HepG2 (cell line): ENCODE measurements around the gene CCNB1IP1. TPM values are rescaled to one million over a fixed set of nuclear protein-coding genes. Genes with fewer than 3 reads are reported as not detected.
A peak's percentile ranks its signal among the peaks of the same experiment; 100 is the strongest.

Experiments used
- ATAC-seq: fragments of 200-7000 bp; cut with Tn5 transposase; 3 replicates; pipeline ENCODE4 v1.9.1; 2020; ENCODE audit warnings: mild to moderate bottlenecking, moderate library complexity
- BruUV-seq: library from RNA; stranded (reverse); fragments of 400-500 nt; replicated peaks from 2 replicates; lab custom pipeline; 2021; lab: Mats Ljungman, UMichigan
- CTCF ChIA-PET: fragments of 300-600 bp; formaldehyde crosslinking; extraction: SDS; loops from one replicate; lab custom pipeline; 2021; ENCODE audit warnings: low total read pairs, inconsistent platforms, low intra/inter-chr PET ratio; lab: Yijun Ruan, JAX
- POLR2A ChIA-PET: fragments of 350-600 bp; sonication (Branson Sonifier 250); formaldehyde crosslinking; loops from one replicate; lab custom pipeline; 2020; ENCODE audit warnings: antibody characterized with exemption, inconsistent platforms; lab: Yijun Ruan, JAX
- DNase-seq: peaks from one replicate; pipeline ENCODE4 v3.0.0-alpha.2; 2015; ENCODE audit warnings: low spot score
- FAIRE-seq: peaks from 3 replicates; lab custom pipeline; 2011; peaks lifted over from hg19 to GRCh38; lab: Jason Lieb, UNC
- H2AFZ ChIP-seq: one replicate; pipeline ENCODE4 v1.6.1; 2011; ENCODE audit warnings: low read length, inconsistent platforms
- H3K27ac ChIP-seq: fragments of 300-600 bp; 3 replicates; pipeline ENCODE4 v1.8.0; 2011; ENCODE audit warnings: mixed run types, mild to moderate bottlenecking, mixed read lengths, low read length, inconsistent platforms; ENCODE audit not compliant: insufficient read depth; ENCODE audit errors: extremely low read length
- H3K27me3 ChIP-seq, 2 experiments: fragments of 200-600 bp in 1 of 2; 2 replicates in 1 of 2; 3 replicates in 1 of 2; pipeline versions ENCODE4 v1.6.0 to v1.8.0; 2011; ENCODE audit warnings: low read length in 2 of 2, mild to moderate bottlenecking in 2 of 2, moderate library complexity in 2 of 2, inconsistent platforms in 1 of 2; ENCODE audit not compliant: insufficient read depth in 2 of 2, control insufficient read depth in 1 of 2
- H3K36me3 ChIP-seq, 2 experiments: fragments of 200-600 bp in 1 of 2; replicated peaks in 1 of 2; 2 replicates in 1 of 2; 3 replicates in 1 of 2; pipeline versions ENCODE4 v1.5.1 to v1.8.0; 2011; ENCODE audit warnings: low read length in 2 of 2, inconsistent platforms in 1 of 2; ENCODE audit not compliant: insufficient read depth in 2 of 2, control insufficient read depth in 1 of 2
- H3K4me1 ChIP-seq: 2 replicates; pipeline ENCODE4 v1.5.1; 2012; ENCODE audit warnings: low read length, inconsistent platforms; ENCODE audit not compliant: insufficient read depth
- H3K4me2 ChIP-seq: 2 replicates; pipeline ENCODE4 v1.6.0; 2011; ENCODE audit warnings: low read depth, low read length, inconsistent platforms
- H3K4me3 ChIP-seq, 3 experiments: fragments of 200-600 bp in 1 of 3; sonication (generic), shearing (Covaris generic) in 1 of 3; replicated peaks in 1 of 3; 2 replicates each; pipeline ENCODE4 v1.5.1; 2011 to 2016; ENCODE audit warnings: low read length in 3 of 3, inconsistent platforms in 2 of 3, low read depth in 2 of 3, mild to moderate bottlenecking in 2 of 3, control low read depth in 1 of 3, mixed read lengths in 1 of 3; ENCODE audit not compliant: insufficient read depth in 1 of 3
- H3K79me2 ChIP-seq: one replicate; pipeline ENCODE4 v1.6.1; 2011; ENCODE audit warnings: low read length, inconsistent platforms; ENCODE audit not compliant: insufficient read depth
- H3K9ac ChIP-seq: 2 replicates; pipeline ENCODE4 v1.6.0; 2011; ENCODE audit warnings: mild to moderate bottlenecking, low read depth, low read length, inconsistent platforms; ENCODE audit not compliant: insufficient read depth
- H3K9me3 ChIP-seq: 2 replicates; pipeline ENCODE4 v1.5.1; 2012; ENCODE audit warnings: mild to moderate bottlenecking, low read length
- H4K20me1 ChIP-seq: 2 replicates; pipeline ENCODE4 v1.6.0; 2011; ENCODE audit warnings: inconsistent platforms, mild to moderate bottlenecking, low read length, moderate library complexity; ENCODE audit not compliant: insufficient read depth
- ATAD3A ChIP-seq: sonication (generic); formaldehyde crosslinking; IDR thresholded peaks from 2 replicates; pipeline ENCODE4 v1.4.0; 2020; ENCODE audit warnings: missing genetic modification reagents
- EP300 ChIP-seq, 3 experiments: sonication (generic) in 1 of 3; formaldehyde crosslinking in 1 of 3; IDR thresholded peaks; 2 replicates each; pipeline versions ENCODE4 v1.5.1 to v1.6.1; 2011 to 2020; ENCODE audit warnings: low read depth in 2 of 3, low read length in 2 of 3, borderline replicate concordance in 1 of 3, improper control_type of control experiment in 1 of 3, mild to moderate bottlenecking in 1 of 3, missing genetic modification reagents in 1 of 3, moderate library complexity in 1 of 3
- IRF2 ChIP-seq: IDR thresholded peaks from 2 replicates; pipeline ENCODE4 v1.6.1; 2018; ENCODE audit warnings: missing genetic modification reagents, missing compliant biosample characterization
- MED13 ChIP-seq: sonication (generic); formaldehyde crosslinking; IDR thresholded peaks from 2 replicates; pipeline ENCODE4 v1.5.0; 2020; ENCODE audit warnings: missing genetic modification reagents
- MIXL1 ChIP-seq: IDR thresholded peaks from 2 replicates; pipeline ENCODE4 v1.6.1; 2016
- NR2F6 ChIP-seq, 2 experiments: IDR thresholded peaks; 2 replicates each; pipeline ENCODE4 v1.6.1; 2016; ENCODE audit warnings: antibody characterized with exemption in 1 of 2, mild to moderate bottlenecking in 1 of 2
- PAF1 ChIP-seq: IDR thresholded peaks from 2 replicates; pipeline ENCODE4 v1.6.1; 2016; ENCODE audit warnings: missing genetic modification reagents, missing compliant biosample characterization
- PAX8 ChIP-seq: sonication (generic); formaldehyde crosslinking; IDR thresholded peaks from 2 replicates; pipeline ENCODE4 v1.8.0; 2022; ENCODE audit warnings: mild to moderate bottlenecking, missing genetic modification reagents, borderline replicate concordance
- RAD51 ChIP-seq: fragments of 450-650 bp; IDR thresholded peaks from 2 replicates; pipeline ENCODE4 v1.6.1; 2016; ENCODE audit warnings: borderline replicate concordance
- SAP130 ChIP-seq: IDR thresholded peaks from 2 replicates; pipeline ENCODE4 v1.6.1; 2016; ENCODE audit warnings: low read depth
- SP2 ChIP-seq: sonication (generic); formaldehyde crosslinking; IDR thresholded peaks from 2 replicates; pipeline ENCODE4 v1.5.1; 2020; ENCODE audit warnings: mild to moderate bottlenecking, missing genetic modification reagents
- U2AF1 ChIP-seq: fragments of 200-400 bp; formaldehyde crosslinking; optimal IDR thresholded peaks from 2 replicates; pipeline ENCODE3; 2017; ENCODE audit warnings: mild to moderate bottlenecking, low read depth, low read length
- ZNF331 ChIP-seq: sonication (generic); formaldehyde crosslinking; IDR thresholded peaks from 2 replicates; pipeline ENCODE4 v1.4.0; 2020; ENCODE audit warnings: missing genetic modification reagents
- ZNF430 ChIP-seq: sonication (generic); formaldehyde crosslinking; IDR thresholded peaks from 2 replicates; pipeline ENCODE4 v1.9.0; 2021; ENCODE audit warnings: mild to moderate bottlenecking, missing genetic modification reagents
- ZNF557 ChIP-seq: sonication (generic); formaldehyde crosslinking; IDR thresholded peaks from 2 replicates; pipeline ENCODE4 v1.4.0; 2020; ENCODE audit warnings: missing genetic modification reagents
- WGBS: methylation state at CpG from one replicate; pipeline ENCODE4 v1.1.6; 2017; ENCODE audit warnings: low lambda C conversion rate; 5-methylcytosine and 5-hydroxymethylcytosine counted together
- in situ Hi-C: cut with HindIII; loops from 2 replicates; pipeline ENCODE4 v1.10.0; 2017; ENCODE audit warnings: low pct_unique_long_range_greater_than_20kb; ENCODE audit not compliant: extremely low pct_ligation_motif_present
- intact Hi-C: fragments of 100-400 bp; cut with micrococcal nuclease; formaldehyde crosslinking; loops from one replicate; pipeline ENCODE4 v1.10.0; 2022; ENCODE audit not compliant: unreplicated experiment
- polyA plus RNA-seq, 8 experiments: library from polyadenylated mRNA; depleted of rRNA in 3 of 8; stranded (reverse) in 7 of 8; unstranded in 1 of 8; fragments of >200 nt; fragmentation: Illumina TruSeq in 4 of 8; extraction: Trizol in 4 of 8; gene quantifications; 2 replicates each; pipeline versions ENCODE4 v1.2.1 to v1.2.3, GENCODE V29; 2011 to 2016; ENCODE audit warnings: low read depth in 4 of 8, missing spikeins in 1 of 8, mixed read lengths in 1 of 8; ENCODE audit not compliant: insufficient read depth in 1 of 8
- total RNA-seq, 5 experiments: library from RNA; depleted of rRNA; stranded (reverse); fragments of >200 nt; fragmentation: Illumina TruSeq; extraction: Trizol; gene quantifications; 2 replicates each; pipeline ENCODE4 v1.2.3, GENCODE V29; 2016; ENCODE audit warnings: low read depth in 1 of 5
- TF ChIP-seq, protein P1 (sequence below): sonication (generic); formaldehyde crosslinking; IDR thresholded peaks from 2 replicates; pipeline ENCODE4 v1.4.0; 2020; ENCODE audit warnings: missing genetic modification reagents
- TF ChIP-seq, protein P2 (sequence below): sonication (generic); formaldehyde crosslinking; IDR thresholded peaks from 2 replicates; pipeline ENCODE4 v1.4.0; 2020; ENCODE audit warnings: mild to moderate bottlenecking, missing genetic modification reagents
- TF ChIP-seq, protein P3 (sequence below): sonication (generic); formaldehyde crosslinking; IDR thresholded peaks from 2 replicates; pipeline ENCODE4 v1.4.0; 2020; ENCODE audit warnings: mild to moderate bottlenecking, missing genetic modification reagents
- TF ChIP-seq, protein P4 (sequence below): IDR thresholded peaks from 2 replicates; pipeline ENCODE4 v1.6.1; 2012; ENCODE audit warnings: low read depth, low read length, improper control_type of control experiment

Gene CCNB1IP1
- total and polyA plus RNA-seq, 2 of the 13 experiments (the other 11 are each of a cell fraction or from before 2014, with no cell fraction given), result 98.3 to 125 TPM

DNA sequence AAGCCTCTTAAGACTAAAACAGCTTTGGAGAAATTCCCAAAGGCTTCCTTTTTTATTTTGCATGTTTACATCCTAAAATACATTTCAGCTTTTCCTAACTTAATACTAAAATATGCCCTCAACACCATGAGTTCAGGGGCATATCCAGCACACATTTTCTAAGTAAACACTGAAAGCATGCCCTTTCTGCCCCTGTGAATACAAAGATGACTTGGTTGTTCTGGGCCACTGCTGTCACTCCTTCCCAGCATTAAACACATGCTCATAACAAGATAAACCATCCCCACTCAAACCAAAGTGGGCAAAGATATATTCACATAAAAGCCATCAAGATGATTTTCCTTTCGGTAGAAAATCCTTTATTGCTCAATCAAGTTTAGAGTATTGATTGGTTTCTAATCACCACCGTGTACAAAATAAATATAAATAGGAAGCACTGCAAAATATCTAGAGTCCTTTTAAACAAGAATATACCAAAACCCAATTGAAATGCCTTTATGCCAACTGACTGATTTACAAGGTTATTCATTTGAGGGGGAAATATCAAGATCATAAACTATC, 1.9 kb downstream of the CCNB1IP1 start:
- 3% methylated on average over 2 of the region's 2 CpGs for WGBS
- FAIRE-seq, result no peak
- Histone ChIP-seq H3K27me3 (no peaks in the 10 kb centered on the region; a peak in 1 of 5 replicates), H3K79me2 (peaks cover 68% of the 10 kb centered on the region), H4K20me1 (peaks cover 37% of the 10 kb centered on the region), H3K36me3 (peaks cover 3 to 24% of the 10 kb centered on the region in 2 experiments), H3K9ac (peak overlapping the region; percentile 24), H3K4me1 (peaks cover 73% of the 10 kb centered on the region), H3K27ac (peak overlapping the region; percentile 7), H3K4me2 (peak overlapping the region; percentile 71), H2AFZ (no peak overlapping the region), H3K4me3 (peak overlapping the region; percentile 13 to 57 (median 51)), H3K9me3 (no peaks in the 10 kb centered on the region)
- peak; percentile 23 for DNase-seq
- no TSS peak for BruUV-seq
- intact Hi-C loops (no loop called here), in situ Hi-C loops (loop anchor here (25.0 kb wide), 2 partner anchors 131 to 656 kb away; partner anchors contain the start of genes APEX1, METTL17, OSGEP and PIP4P1)
- CTCF ChIA-PET, result no interaction called here
- no peak for ATAC-seq
- POLR2A ChIA-PET, result interaction anchor here (2.0 to 9.8 kb wide), 4 partner anchors 11 to 282 kb away, joined by 5 to 139 read pairs (median 12); partner anchors contain the start of genes APEX1, OSGEP, PARP2 and PIP4P1
- TF ChIP-seq, protein P1, sequence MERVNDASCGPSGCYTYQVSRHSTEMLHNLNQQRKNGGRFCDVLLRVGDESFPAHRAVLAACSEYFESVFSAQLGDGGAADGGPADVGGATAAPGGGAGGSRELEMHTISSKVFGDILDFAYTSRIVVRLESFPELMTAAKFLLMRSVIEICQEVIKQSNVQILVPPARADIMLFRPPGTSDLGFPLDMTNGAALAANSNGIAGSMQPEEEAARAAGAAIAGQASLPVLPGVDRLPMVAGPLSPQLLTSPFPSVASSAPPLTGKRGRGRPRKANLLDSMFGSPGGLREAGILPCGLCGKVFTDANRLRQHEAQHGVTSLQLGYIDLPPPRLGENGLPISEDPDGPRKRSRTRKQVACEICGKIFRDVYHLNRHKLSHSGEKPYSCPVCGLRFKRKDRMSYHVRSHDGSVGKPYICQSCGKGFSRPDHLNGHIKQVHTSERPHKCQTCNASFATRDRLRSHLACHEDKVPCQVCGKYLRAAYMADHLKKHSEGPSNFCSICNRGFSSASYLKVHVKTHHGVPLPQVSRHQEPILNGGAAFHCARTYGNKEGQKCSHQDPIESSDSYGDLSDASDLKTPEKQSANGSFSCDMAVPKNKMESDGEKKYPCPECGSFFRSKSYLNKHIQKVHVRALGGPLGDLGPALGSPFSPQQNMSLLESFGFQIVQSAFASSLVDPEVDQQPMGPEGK (CRISPR knock-in tag), result no peak
- peak; percentile 37; the same call in 1 of the 2 replicates for TF ChIP-seq IRF2
- TF ChIP-seq SP2 (CRISPR knock-in tag), result no peak
- no peak for TF ChIP-seq PAX8 (CRISPR knock-in tag)
- TF ChIP-seq U2AF1, result no peak
- TF ChIP-seq, protein P2, sequence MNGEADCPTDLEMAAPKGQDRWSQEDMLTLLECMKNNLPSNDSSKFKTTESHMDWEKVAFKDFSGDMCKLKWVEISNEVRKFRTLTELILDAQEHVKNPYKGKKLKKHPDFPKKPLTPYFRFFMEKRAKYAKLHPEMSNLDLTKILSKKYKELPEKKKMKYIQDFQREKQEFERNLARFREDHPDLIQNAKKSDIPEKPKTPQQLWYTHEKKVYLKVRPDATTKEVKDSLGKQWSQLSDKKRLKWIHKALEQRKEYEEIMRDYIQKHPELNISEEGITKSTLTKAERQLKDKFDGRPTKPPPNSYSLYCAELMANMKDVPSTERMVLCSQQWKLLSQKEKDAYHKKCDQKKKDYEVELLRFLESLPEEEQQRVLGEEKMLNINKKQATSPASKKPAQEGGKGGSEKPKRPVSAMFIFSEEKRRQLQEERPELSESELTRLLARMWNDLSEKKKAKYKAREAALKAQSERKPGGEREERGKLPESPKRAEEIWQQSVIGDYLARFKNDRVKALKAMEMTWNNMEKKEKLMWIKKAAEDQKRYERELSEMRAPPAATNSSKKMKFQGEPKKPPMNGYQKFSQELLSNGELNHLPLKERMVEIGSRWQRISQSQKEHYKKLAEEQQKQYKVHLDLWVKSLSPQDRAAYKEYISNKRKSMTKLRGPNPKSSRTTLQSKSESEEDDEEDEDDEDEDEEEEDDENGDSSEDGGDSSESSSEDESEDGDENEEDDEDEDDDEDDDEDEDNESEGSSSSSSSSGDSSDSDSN, result no peak
- TF ChIP-seq MED13 (CRISPR knock-in tag), result no peak
- TF ChIP-seq SAP130 (CRISPR knock-in tag), result peak; percentile 87
- no peak for TF ChIP-seq ZNF557 (CRISPR knock-in tag)
- TF ChIP-seq MIXL1 (CRISPR knock-in tag), result no peak
- TF ChIP-seq PAF1 (CRISPR knock-in tag), result no peak
- TF ChIP-seq EP300 (IDR thresholded peaks at IDR 0.05; ENCODE audit: low read depth in 2 of 2, low read length in 2 of 2), result no peak
- TF ChIP-seq EP300 (CRISPR knock-in tag; IDR thresholded peaks at IDR 0.05; ENCODE audit: borderline replicate concordance), result no peak
- TF ChIP-seq, protein P3, sequence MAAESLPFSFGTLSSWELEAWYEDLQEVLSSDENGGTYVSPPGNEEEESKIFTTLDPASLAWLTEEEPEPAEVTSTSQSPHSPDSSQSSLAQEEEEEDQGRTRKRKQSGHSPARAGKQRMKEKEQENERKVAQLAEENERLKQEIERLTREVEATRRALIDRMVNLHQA (CRISPR knock-in tag), result no peak
- TF ChIP-seq NR2F6 (IDR thresholded peaks at IDR 0.05), result peak; percentile 38; the same call in 1 of the 2 replicates
- TF ChIP-seq NR2F6 (CRISPR knock-in tag; IDR thresholded peaks at IDR 0.05), result 0 out of 2 replicates have a peak, but pooled peaks have one; percentile 30
- TF ChIP-seq ATAD3A (CRISPR knock-in tag), result no peak
- no peak for TF ChIP-seq ZNF331 (CRISPR knock-in tag)
- TF ChIP-seq, protein P4, sequence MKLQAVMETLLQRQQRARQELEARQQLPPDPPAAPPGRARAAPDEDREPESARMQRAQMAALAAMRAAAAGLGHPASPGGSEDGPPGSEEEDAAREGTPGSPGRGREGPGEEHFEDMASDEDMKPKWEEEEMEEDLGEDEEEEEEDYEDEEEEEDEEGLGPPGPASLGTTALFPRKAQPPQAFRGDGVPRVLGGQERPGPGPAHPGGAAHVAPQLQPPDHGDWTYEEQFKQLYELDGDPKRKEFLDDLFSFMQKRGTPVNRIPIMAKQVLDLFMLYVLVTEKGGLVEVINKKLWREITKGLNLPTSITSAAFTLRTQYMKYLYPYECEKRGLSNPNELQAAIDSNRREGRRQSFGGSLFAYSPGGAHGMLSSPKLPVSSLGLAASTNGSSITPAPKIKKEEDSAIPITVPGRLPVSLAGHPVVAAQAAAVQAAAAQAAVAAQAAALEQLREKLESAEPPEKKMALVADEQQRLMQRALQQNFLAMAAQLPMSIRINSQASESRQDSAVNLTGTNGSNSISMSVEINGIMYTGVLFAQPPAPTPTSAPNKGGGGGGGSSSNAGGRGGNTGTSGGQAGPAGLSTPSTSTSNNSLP, result no peak
- TF ChIP-seq RAD51, result no peak
- TF ChIP-seq ZNF430 (CRISPR knock-in tag), result no peak
